ENCODE results near the gene SLC29A2. TPM values are rescaled to one million over a fixed set of nuclear protein-coding genes. Genes with fewer than 3 reads are reported as not detected.

Gene SLC29A2, protein sequence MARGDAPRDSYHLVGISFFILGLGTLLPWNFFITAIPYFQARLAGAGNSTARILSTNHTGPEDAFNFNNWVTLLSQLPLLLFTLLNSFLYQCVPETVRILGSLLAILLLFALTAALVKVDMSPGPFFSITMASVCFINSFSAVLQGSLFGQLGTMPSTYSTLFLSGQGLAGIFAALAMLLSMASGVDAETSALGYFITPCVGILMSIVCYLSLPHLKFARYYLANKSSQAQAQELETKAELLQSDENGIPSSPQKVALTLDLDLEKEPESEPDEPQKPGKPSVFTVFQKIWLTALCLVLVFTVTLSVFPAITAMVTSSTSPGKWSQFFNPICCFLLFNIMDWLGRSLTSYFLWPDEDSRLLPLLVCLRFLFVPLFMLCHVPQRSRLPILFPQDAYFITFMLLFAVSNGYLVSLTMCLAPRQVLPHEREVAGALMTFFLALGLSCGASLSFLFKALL
- 10 to 100 TPM; 18.0 to 24.8 (median 22.0) TPM for polyA plus RNA-seq (ENCODE audit: insufficient read length in 3 of 3)
- long read RNA-seq, donor 1: 0 reads
- long read RNA-seq, donor 2, partial matches to known transcripts: 0 of 3 reads
- long read RNA-seq, donor 2, other reads (novel, unspliced or antisense): 0 of 3 reads
- long read RNA-seq, donor 3, partial matches to known transcripts: 0 of 3 reads
- long read RNA-seq, donor 3, other reads (novel, unspliced or antisense): 0 of 3 reads
- long read RNA-seq, donor 4, partial matches to known transcripts: 0 of 5 reads
- long read RNA-seq, donor 4, other reads (novel, unspliced or antisense): 0 of 5 reads
- long read RNA-seq, donor 5: 0 reads
- long read RNA-seq, donor 6: 0 reads
- long read RNA-seq, donor 7, partial matches to known transcripts: 0 of 2 reads
- long read RNA-seq, donor 7, other reads (novel, unspliced or antisense): 0 of 2 reads
- long read RNA-seq, donor 8, transcript SLC29A2-202 (12 exons, 2,514 nt): major isoform, 5 of 7 reads
- long read RNA-seq, donor 8, partial matches to known transcripts: 0 of 7 reads
- long read RNA-seq, donor 8, other reads (novel, unspliced or antisense): 0 of 7 reads
- long read RNA-seq, donor 9, partial matches to known transcripts: 0 of 4 reads
- long read RNA-seq, donor 9, other reads (novel, unspliced or antisense): 0 of 4 reads
- long read RNA-seq, donor 10, partial matches to known transcripts: 0 of 4 reads
- long read RNA-seq, donor 10, other reads (novel, unspliced or antisense): 0 of 4 reads
- long read RNA-seq, donor 11, partial matches to known transcripts: 0 of 4 reads
- long read RNA-seq, donor 11, other reads (novel, unspliced or antisense): 0 of 4 reads
- long read RNA-seq, donor 12, partial matches to known transcripts: 0 of 1 reads
- long read RNA-seq, donor 12, other reads (novel, unspliced or antisense): 0 of 1 reads
- long read RNA-seq, donor 13: 0 reads
- long read RNA-seq, donor 14, partial matches to known transcripts: 0 of 1 reads
- long read RNA-seq, donor 14, other reads (novel, unspliced or antisense): 0 of 1 reads
- long read RNA-seq, donor 15, partial matches to known transcripts: 0 of 1 reads
- long read RNA-seq, donor 15, other reads (novel, unspliced or antisense): 0 of 1 reads
- long read RNA-seq, donor 16, partial matches to known transcripts: 5 of 10 reads
- long read RNA-seq, donor 16, other reads (novel, unspliced or antisense): 0 of 10 reads

DNA sequence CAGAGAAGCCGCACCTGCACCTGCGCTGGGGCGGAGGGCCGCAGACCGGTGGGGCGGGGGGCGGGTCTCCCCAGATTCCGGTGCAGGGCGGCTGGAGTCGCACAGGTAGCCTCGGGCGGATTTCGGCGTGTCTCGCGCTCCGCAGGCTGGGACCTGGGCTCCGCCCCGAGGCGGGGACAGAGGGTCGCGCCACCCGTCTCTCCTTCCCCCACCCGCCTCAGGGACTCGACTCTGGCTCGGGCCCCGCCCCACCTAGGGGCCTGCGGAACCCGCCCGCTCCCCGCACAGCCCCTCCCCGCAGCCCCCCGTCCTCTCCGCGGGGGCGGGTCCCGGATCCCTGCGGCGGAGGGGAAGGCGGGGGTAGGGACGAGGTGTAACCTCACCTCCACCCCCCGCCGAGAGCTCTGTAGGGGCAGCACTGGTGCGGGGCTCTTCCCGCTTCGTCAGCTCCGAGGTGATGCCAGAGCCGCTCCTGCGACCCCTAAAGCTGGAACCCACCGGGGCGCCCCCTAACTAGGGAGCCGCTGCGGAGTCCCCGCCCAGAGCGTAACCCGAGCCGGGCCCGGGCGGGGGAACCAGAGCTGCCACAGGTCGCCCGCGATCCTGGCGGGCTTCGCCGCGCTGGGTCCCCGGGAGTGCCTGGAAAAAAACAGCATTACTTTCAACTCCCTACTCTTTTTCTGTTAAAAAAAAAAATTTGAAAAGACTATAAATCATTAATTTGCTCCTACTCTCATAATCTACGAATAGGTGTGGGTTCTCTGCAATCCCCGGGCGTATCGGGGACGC, at the start of gene SLC29A2:
TSS of gene SLC29A2 (minus strand) at position 134 of the 789 bp plus-strand sequence. CDS start 169 bp downstream, outside the sequence.
- peak in 10 of 11 donors; percentile 58 to 86 (median 74) for DNase-seq (ENCODE audit: extremely low read depth in 1 of 11, low read depth in 9 of 11, low spot score in 4 of 11)

DNA sequence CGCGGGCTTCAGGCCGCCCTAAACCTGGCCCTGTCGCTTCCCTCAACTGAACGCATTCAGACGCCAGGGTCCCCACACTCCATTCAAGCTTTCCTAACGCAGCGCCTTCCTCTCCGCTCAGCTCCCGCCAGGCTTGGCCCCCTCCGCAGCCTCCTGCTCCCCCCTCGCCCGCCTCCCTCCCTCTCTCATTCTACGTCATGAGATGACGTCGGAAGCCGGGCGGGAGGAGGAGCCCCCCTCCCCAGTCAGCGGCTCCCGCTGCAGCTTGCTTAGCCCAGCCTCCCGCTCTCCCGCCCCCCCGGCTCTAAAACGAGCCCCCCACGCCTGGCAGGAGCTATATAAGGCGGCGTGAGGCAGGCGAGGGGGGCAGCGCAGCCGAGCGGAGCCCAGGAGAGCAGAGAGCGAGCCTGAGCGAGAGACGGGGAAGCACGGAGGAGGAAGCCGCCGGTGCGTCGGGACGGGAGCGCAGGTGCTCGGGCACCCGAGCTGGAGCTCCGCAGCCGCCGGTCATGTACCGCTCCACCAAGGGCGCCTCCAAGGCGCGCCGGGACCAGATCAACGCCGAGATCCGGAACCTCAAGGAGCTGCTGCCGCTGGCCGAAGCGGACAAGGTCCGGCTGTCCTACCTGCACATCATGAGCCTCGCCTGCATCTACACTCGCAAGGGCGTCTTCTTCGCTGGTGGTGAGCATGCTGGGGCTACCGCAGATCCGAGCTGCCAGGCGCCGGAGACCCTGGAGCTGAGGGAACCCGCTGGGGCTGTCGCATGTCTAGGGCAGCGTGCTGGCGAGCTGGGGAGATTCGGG, 49.3 kb upstream of the SLC29A2 start, which contains the start of gene NPAS4:
TSS of gene NPAS4 (plus strand) at position 365 of the 806 bp plus-strand sequence. CDS start at position 510, 145 bp downstream.
- no peak for DNase-seq (ENCODE audit: extremely low read depth in 1 of 11, low read depth in 9 of 11, low spot score in 4 of 11)

DNA sequence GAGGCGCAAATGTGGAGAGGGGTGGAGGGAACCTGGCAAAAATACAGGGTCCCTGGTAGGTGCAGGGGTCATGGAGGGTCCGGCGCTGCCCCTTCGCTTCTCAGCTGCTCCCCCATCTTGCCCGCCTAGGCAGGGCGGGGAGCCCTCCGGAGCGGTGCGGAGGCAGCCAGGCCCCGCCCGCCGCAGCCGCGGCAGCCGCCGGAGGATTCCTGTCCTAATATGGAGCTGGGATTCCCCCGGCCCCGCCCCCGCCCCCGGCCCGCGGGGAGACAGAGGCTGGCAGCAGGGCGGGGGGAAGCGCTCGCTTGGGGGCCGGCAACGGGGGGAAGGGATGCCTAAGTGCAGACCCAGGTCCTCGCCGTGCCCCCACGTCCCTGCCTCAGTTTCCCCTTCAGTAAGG, 48.3 kb upstream of the SLC29A2 start:
- DNase-seq (ENCODE audit: extremely low read depth in 1 of 11, low read depth in 9 of 11, low spot score in 4 of 11): no peak

DNA sequence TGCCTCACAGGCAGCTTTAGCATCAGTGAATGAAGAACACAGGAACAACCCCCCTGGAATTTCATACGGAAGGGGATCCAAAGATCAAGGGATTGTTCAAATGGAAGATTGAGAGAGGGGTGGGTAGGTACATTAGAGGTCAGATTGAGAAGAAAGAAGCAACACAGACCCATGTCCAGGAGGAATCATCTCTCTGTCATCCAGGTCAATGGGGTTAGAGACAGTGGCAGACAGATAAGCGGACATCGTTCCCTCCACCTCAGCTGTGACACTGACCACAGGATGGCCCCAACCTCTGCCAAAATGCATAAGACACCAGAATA, 47.4 kb upstream of the SLC29A2 start:
- DNase-seq (ENCODE audit: extremely low read depth in 1 of 11, low read depth in 9 of 11, low spot score in 4 of 11): no peak

DNA sequence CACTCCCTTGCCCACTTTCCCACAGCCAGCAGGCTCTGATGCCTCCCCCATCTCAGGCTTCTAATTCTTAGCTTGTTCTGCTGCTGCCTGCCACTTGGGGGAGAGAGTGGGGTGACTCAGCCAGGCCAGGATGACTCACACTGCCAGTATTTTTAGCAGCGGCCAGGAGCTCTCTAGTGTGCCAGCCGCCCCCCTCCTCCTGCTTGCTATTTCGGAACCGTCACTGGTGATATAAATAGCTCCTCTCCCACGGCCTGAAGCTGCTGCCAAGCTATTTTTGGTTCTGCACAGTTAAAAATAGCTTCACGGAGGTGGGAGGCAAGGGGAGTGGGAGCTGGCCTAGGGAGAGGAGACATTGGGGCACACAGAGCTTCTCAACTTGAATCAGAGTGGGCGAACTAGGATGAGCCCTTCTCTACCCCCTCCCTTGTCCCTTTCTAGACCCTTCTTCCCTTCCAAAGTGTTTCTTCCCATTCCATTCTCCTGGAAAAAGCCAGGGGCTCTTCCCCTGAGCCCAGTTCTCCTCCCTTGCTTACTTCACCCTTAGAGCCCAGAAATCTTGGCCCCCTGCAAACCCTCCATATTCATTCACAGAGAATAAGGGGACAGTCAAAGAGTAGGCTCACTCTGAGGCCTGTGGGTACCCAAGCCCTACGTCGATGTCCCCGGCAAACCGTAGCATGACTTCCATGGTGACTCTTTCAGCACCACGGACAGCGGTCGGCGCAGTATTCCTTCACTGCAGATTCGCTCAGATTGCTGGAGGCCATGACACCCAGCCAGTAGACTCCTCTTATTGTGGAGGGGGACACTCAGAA, 46.8 kb upstream of the SLC29A2 start:
- DNase-seq (ENCODE audit: extremely low read depth in 1 of 11, low read depth in 9 of 11, low spot score in 4 of 11): peak in 10 of 11 donors; percentile 35 to 81 (median 72)

DNA sequence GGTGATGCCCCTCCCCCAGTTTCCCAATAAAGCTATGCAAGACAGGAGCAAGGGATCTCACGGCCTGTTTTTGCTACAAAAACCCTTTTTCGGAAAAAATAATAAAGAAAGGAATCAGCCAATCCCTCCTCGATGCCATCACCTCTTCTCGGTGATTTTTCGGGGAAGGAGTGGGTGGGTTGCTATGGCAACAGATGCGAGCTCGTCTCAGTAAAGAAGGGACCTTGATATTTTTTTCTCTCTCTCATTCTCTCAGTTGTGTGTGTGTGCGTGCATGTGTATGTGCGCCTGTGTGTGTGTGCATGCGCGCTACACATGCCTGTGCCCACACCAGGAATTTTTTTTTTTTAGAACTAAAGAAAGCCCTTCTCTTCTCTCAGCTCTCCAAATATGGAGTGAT, 45.4 kb upstream of the SLC29A2 start:
- no peak for DNase-seq (ENCODE audit: extremely low read depth in 1 of 11, low read depth in 9 of 11, low spot score in 4 of 11)

DNA sequence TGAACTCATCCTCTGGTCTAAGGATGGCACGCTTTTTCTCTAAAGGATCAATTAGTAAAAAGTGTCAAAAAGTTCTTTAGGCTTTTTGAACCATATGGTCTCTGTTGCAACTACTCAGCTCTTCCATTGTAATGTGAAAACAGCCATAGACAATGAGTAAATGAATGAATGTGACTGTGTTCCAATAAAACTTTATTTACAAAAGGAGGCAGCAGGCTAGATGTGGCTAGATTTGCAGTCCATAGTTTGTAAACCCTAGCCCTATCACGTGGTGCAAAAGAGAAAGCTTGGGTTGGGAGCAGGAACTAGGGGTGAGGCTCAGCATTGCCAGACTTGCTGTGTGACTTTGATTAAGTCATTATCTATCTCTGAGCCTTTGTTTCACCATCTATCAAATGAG, 43.9 kb upstream of the SLC29A2 start:
- DNase-seq (ENCODE audit: extremely low read depth in 1 of 11, low read depth in 9 of 11, low spot score in 4 of 11): no peak

DNA sequence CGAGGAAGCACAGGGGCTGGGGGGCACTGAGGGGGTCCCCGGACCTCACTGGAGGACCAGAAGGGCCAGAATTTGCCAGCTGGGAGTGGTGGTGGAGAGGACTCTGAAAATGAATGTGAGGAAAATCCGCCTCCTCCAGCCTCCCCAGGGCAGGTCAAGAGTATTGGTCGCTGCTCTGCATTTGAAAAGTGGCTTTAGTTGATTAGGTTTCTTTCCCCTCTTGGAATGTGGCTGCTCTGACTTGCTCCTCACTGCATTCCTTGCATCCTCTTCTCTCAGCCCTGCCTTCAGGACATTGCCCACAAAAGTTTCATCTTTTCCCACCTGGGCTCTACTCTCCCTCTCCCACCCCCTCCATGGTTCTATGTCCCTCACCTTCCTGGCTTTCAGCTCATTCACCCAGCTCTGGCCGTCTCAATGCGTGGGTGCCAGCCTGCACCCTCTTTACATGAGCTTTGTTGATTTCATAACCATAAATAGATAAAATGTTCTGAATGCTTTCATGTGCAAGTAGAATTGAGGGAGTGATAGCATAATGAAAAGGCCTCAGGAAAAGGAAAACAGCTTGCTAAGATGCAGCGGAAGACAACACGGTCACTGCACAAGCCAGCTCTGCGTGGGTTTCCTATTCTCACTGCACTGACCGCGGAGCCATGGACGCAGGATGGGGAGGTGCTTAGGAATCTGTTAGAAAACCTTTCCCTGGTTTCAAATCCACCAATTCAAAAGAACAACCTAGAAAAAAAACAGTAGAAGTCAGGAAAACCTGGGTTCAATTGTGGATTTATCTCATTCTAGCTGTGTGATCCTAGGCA, 42.8 kb upstream of the SLC29A2 start:
- DNase-seq (ENCODE audit: extremely low read depth in 1 of 11, low read depth in 9 of 11, low spot score in 4 of 11): no peak

DNA sequence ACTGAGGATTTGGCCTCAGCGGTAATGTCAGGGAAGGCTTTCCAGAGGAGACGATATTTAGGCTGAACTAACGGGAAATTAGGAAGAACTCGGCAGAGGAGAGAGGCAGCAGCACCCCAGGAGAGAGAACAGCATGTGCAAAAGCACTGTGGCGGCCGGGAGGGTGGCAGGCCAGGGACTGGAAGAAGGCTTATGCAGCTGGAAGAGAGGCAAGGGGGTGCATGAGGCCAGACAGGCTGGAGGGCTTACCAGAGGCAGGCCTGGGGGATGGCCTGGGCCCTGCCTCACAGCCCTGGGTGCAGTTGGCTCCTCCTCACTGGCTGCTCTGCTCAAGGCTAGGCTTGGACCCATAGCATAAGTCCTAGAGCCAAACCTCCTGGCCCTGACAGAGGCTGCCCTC, 41.6 kb upstream of the SLC29A2 start:
- DNase-seq (ENCODE audit: extremely low read depth in 1 of 11, low read depth in 9 of 11, low spot score in 4 of 11): no peak

DNA sequence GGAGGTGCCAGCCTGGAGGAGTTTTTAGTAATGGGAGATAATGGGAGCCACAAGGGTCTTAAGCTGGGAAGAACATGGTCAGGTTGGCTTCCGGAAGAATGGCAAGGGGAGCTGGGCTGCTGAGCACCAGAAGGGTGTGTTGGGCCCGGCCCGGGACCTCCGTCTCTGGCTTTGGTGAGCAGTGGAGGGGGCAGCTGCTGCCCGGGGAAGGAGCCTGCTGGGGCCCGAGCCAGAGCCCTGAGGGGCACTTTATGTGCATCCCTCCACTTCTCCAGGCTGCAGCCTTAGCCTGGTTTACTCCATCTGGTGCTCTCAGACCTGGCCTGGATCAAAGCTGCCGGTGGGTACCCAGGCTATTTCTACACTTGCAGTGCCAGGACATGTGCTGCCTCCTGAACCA, 40.5 kb upstream of the SLC29A2 start:
- DNase-seq (ENCODE audit: extremely low read depth in 1 of 11, low read depth in 9 of 11, low spot score in 4 of 11): no peak

DNA sequence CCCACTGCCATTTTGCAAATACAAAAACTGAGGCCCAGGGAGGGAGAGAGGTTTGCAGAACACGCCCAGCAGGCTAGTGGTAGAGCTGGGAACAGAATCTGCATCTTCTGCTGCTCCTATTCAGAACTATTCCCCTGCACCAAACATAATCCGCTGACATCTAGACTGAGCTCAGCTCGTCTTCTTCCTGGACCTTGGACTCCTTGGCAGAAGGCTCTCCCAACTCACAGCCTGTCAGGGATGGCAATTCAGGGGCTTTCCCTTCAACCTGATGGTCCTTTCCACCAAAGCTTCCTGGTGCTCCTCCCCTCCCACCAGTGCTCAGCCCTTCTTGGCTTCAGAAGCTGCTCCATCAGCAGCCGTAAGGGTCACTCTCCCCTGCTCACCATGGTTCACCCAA, 39.8 kb upstream of the SLC29A2 start:
- no peak for DNase-seq (ENCODE audit: extremely low read depth in 1 of 11, low read depth in 9 of 11, low spot score in 4 of 11)

DNA sequence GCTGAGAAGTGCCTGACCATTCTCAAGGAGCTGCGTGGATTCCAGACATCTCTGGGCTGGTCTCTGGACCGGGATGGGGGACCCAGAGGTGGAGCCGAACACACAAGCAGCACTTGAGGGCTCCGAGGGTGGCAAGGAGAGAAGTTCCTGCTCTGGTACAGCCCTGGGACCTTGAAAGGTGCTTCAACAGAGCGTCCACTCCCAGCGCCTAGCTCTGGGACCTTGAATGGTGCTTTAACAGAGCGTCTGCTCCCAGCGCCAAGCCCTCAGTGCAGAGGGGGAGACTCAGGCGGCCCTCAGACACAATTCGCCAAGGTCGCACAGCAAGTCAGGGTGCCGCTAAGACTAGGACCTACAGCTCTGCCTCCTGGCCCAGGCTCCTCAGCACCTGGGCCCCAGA, 38.6 kb upstream of the SLC29A2 start:
- DNase-seq (ENCODE audit: extremely low read depth in 1 of 11, low read depth in 9 of 11, low spot score in 4 of 11): no peak

DNA sequence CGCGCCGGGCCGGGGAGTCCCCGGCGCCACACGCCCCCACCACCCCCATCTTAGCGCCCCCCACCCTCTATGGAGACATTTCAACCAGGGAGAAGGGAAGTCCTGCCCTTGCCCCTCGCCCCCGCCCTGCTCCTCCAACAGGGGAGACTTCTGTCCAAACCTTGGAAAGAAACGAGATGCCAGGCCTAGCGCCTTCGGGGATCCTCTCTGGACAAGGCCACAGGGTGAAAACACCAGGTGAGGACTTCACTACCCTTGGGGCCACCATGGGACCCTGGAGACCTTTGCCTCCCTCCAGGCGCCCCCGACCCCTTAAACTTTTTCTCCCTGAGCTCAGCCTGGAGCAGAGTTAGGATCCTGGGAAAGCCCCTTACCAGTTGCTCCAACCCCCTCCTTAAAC, 37.7 kb upstream of the SLC29A2 start:
- DNase-seq (ENCODE audit: extremely low read depth in 1 of 11, low read depth in 9 of 11, low spot score in 4 of 11): no peak

DNA sequence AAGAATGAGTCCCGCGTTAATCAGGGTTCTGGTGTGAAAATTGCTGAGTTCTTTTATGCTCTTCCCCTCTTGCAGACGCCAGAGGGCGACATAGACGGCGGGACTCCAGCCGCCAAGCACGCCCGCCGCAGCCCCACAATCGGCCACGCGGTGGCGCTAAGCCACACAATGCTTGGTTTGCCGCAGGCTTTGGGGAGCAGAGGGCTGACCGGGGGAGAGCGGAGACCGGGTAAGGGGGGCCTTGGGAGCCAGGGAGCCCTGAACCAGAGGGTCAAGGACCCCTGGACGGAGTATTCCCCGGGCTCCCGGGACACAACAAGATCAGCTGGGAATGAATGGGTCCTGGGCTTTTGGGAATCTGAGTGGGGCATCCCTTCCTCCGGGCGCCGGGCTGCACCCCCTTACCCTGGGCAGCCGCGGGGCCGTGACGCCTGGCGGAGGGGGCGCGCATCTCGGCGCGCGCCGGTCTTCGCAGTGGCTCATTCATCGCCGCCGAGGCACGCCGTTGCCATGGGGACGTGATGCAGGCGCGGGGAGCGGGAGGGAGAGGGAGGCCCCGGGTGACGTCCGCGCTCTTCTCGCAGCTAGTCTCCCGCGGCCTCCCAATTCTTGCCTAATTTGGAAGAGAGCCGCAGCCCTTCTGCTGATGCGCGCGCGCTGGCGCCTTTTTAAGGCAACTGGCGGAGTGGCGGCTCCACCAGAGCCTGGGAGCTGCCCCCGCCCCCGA, 37.1 kb upstream of the SLC29A2 start:
- DNase-seq (ENCODE audit: extremely low read depth in 1 of 11, low read depth in 9 of 11, low spot score in 4 of 11): peak in 10 of 11 donors; percentile 71 to 86 (median 81)

DNA sequence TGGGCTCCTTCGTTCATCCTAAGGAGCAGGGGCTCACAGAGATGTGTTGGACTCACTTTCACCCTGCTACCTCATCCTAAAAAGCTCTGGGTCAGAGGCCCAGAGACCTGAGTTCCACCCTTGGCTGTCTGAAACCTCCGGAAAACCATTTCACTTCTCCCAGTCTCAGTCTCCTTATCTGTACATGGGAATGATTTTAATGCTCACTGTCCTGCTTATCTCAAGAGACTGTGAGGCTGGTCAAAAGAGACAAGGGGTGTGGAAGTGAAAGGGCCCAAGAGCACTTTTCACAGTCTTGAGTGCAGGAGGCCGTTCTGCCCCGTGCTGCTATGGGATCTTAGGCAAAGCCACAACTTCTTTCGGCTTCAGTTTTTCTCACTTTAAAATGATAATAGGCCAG, 36.1 kb upstream of the SLC29A2 start:
- DNase-seq (ENCODE audit: extremely low read depth in 1 of 11, low read depth in 9 of 11, low spot score in 4 of 11): no peak
